NB4 (cell line): ENCODE data around the gene ZNF445.
"Not testable (repeated sequence)": the region's sequence is repeated elsewhere in the genome, so short reads cannot be mapped to it uniquely, and the experiment has no call there.

Source experiments
- DNase-seq: peaks from one replicate; pipeline ENCODE4 v3.0.0; 2010; ENCODE audit warnings: low read depth
- H3K4me3 ChIP-seq: one replicate; pipeline ENCODE4 v1.5.1; 2011; ENCODE audit warnings: mild to moderate bottlenecking, low read depth, low read length, moderate library complexity
- CTCF ChIP-seq: IDR thresholded peaks from one replicate; pipeline ENCODE4 v1.5.1; 2012; ENCODE audit warnings: low read depth, low read length
- MAX ChIP-seq: IDR thresholded peaks from 2 replicates; pipeline ENCODE4 v1.6.1; 2011; ENCODE audit warnings: low read depth, low read length
- MYC ChIP-seq: IDR thresholded peaks from 2 replicates; pipeline ENCODE4 v1.6.1; 2011; ENCODE audit warnings: low read depth, low read length
- POLR2A ChIP-seq: IDR thresholded peaks from 2 replicates; pipeline ENCODE4 v1.6.1; 2011; ENCODE audit warnings: mild to moderate bottlenecking; ENCODE audit not compliant: insufficient read length; ENCODE audit errors: extremely low read depth

Gene ZNF445

GRCh38 chr3:44419923-44420650, 57.4 kb downstream of the ZNF445 start:
- no peak overlapping the region for H3K4me3 ChIP-seq
- no peak for DNase-seq
- TF ChIP-seq MAX (no peak), POLR2A (no peak), CTCF (no peak), MYC (no peak)

GRCh38 chr3:44419116-44419922, 58.2 kb downstream of the ZNF445 start:
- no peak overlapping the region for H3K4me3 ChIP-seq
- no peak for DNase-seq
- TF ChIP-seq MYC = no peak
- TF ChIP-seq MAX = no peak
- TF ChIP-seq POLR2A = no peak
- no peak for TF ChIP-seq CTCF

GRCh38 chr3:44418549-44418948, 58.9 kb downstream of the ZNF445 start:
- no peak for DNase-seq
- H3K4me3 ChIP-seq = no peak overlapping the region
- TF ChIP-seq CTCF (peak; percentile 31), MYC (no peak)

GRCh38 chr3:44418118-44418517, 59.4 kb downstream of the ZNF445 start:
- H3K4me3 ChIP-seq, DNase-seq: not testable (repeated sequence)

GRCh38 chr3:44416031-44417030, 61.1 kb downstream of the ZNF445 start:
- no peak overlapping the region for H3K4me3 ChIP-seq
- no peak for DNase-seq
- TF ChIP-seq CTCF (no peak), POLR2A (no peak), MAX (no peak), MYC (no peak)

GRCh38 chr3:44415421-44415820, 62.0 kb downstream of the ZNF445 start:
- H3K4me3 ChIP-seq = no peak overlapping the region
- TF ChIP-seq CTCF = no peak
- no peak for TF ChIP-seq MAX
- TF ChIP-seq POLR2A = no peak
- TF ChIP-seq MYC = no peak
- no peak for DNase-seq
